WI38 (cell line): ENCODE data around the gene TRIM65.

ENCODE experiments used
- H3K4me3 ChIP-seq: 2 replicates; pipeline ENCODE4 v1.5.1; 2011; ENCODE audit warnings: low read depth, mild to moderate bottlenecking, control low read depth, low read length
- TF ChIP-seq, protein P1 (sequence below): IDR thresholded peaks from 2 replicates; pipeline ENCODE4 v1.5.1; 2012; ENCODE audit warnings: low read depth, mild to moderate bottlenecking, control low read depth, low read length

TRIM65 gene

DNA sequence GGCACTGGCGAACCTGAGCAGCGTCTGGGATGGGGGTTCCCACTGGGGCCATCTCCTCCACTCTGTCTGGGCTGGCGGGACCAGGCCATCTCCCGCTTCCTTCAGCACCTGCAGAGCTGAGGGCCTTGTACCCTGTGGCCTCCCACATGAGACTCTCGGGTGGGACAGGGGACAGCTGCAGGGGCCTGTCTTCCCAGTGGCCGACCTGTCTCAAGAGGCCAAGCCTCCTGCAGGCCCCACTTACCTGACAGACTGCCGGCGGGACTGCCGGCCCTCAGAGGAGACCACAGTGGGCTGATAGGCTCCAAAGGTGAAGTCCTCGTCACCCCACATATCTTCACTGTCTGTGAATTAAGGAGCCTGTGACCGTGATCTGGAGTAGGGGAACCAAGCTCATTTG lies 28.4 kb upstream of the TRIM65 start:
- no peak overlapping the region for H3K4me3 ChIP-seq
- TF ChIP-seq, protein P1, sequence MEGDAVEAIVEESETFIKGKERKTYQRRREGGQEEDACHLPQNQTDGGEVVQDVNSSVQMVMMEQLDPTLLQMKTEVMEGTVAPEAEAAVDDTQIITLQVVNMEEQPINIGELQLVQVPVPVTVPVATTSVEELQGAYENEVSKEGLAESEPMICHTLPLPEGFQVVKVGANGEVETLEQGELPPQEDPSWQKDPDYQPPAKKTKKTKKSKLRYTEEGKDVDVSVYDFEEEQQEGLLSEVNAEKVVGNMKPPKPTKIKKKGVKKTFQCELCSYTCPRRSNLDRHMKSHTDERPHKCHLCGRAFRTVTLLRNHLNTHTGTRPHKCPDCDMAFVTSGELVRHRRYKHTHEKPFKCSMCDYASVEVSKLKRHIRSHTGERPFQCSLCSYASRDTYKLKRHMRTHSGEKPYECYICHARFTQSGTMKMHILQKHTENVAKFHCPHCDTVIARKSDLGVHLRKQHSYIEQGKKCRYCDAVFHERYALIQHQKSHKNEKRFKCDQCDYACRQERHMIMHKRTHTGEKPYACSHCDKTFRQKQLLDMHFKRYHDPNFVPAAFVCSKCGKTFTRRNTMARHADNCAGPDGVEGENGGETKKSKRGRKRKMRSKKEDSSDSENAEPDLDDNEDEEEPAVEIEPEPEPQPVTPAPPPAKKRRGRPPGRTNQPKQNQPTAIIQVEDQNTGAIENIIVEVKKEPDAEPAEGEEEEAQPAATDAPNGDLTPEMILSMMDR, result no peak

DNA sequence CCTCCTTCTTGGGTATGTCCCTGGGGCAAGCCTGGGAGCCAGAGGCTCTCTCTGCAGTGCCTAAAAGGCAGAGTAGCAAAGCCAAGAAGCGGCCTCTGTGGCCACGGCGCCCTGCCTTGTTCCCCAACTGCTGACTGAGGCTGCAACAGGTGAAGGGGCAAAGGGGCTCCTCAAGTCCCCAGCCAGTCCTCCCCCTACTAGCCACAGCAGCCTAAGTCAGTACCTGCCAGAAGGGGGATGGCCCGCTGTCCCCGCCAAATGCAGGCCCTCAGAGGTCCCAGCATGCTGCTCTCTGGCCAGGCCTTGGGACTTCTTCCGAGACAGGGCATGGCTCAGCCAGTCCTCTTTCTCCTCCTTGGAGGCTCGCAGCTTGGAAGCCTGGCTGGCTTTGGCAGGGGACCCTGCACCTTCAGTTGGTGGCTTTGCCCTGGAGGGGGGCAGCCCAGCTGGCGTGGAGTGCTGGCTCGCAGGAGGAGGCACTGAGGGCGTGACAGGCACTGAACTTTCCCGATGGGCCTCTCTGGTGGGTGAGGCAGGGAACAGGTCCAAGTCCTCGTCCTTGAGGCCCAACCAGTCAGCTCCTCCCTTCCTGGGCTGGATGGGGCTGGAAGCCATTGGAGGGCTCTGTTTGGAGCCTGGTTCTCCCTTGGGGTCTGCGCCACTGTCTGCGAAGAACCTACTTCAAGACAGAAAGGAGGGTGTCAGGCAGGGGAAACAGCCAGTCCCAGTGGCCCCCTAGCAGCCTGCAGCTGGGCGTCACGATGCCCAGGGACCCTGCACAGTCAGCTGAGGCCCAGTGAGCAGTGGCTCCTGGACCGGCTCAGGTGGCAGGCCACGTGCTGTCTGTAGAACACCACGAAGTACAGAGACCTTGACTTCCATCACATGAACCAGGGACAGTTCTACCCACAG lies 26.5 kb upstream of the TRIM65 start:
- TF ChIP-seq, protein P1, result no peak
- no peak overlapping the region for H3K4me3 ChIP-seq

DNA sequence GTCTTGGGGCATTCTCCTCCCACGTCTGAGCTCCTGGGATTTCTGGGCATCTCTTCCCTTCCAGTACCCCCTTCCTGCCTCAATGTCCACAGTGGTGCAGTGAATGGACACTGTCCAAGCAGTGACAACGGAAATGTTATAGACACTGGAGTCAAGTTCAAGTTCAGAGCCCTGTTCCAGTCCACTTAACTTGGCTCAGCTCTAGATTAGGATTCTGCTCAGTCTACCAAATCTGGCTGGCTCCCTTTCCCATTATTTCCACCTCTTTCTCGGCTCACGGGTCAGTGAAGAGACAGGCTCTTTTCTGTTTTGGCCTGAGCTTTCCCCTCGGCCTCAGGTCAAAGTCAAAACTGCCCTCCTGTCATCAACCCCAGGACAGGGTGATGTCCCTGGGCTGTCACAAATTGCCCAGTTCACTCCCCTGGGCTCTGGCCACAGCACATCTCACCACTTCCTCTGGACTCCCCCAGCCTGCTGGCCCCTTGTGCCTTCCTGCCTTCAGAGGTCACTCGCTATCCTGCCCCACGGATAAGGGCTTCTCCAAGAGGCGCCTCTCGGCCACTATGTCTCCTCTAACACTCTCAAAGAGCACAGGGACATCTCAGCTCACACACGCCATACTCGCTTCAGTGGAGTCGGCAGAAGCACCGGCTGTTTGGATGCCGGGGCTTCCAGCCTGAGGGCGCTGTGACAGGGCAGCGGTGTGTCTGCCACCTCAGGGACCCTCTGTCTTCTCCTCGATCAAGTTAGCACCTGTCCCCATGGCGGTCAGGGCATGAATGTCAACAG lies 25.6 kb upstream of the TRIM65 start:
- TF ChIP-seq, protein P1, result no peak
- H3K4me3 ChIP-seq, result no peak overlapping the region

DNA sequence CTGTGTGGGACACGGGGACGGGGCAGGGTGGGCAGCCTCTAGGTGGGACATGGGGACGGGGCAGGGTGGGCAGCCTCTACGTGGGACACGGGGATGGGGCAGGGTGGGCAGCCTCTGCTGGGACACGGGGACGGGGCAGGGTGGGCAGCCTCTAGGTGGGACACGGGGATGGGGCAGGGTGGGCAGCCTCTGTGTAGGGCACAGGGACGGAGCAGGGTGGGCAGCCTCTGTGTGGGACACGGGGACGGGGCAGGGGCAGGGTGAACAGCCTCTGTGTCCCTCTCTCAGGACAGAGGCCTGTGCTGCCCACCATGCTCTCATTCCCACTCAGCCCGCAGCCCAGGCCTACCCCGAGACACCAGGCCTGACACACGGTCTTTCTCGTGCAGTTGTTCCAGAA lies 24.8 kb upstream of the TRIM65 start:
- TF ChIP-seq, protein P1, result no peak
- no peak overlapping the region for H3K4me3 ChIP-seq

DNA sequence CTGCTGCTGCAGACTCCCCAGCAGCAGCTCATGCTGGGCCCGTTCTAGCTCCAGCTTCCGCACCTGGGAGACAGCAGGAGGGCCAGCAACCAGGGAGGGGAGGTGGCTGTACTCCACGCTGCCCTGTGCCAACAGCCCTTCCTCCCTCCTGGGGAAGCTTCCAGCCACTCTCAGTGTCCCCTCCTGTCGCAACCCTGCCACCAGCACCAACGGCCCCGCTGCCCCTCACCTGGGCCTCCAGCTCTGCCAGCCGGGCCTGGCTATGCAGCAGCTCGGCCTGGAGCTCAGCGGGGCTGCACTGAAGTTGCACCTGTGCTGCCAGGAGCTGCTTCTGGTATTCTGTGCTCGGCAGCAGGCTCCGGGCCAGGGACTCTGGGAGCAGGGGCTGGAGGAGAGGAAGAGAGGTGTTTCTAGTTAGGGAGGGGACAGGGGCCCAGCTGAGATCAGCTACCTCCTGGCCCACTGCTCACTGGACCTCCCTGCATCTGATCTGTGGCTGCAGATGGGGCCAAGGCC lies 23.4 kb upstream of the TRIM65 start:
- no peak overlapping the region for H3K4me3 ChIP-seq
- TF ChIP-seq, protein P1, result no peak

DNA sequence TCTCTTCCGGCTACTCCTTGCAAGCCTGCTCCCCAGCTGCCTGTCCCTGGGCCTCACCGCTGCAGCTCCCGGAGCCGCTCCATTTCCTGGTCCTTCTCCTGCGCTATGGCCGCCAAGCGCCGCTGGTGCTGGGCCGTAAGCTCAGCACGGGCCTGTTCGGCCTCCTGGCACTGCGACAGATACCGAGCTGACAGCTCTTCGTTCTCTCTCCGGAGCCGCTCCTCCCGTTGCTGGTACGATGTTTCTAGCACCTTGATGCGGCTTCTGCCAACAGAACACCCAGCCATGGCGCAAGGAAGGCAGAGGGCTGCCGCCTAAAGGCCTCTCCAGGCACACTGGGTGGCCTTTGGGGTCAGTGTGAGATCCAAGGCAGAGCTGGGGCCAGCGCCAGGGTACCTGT lies 22.9 kb upstream of the TRIM65 start:
- H3K4me3 ChIP-seq, result no peak overlapping the region
- TF ChIP-seq, protein P1, result no peak
